Mucosa of descending colon (tissue), 3 donors: ENCODE measurements around the gene ANO7. TPM values are rescaled to one million over a fixed set of nuclear protein-coding genes. Genes with fewer than 3 reads are reported as not detected.

ENCODE experiments used
- ATAC-seq: fragments of 200-7000 bp; cut with Tn5 transposase; one replicate; pipeline ENCODE4 v1.9.1; 2020; ENCODE audit warnings: mild to moderate bottlenecking, moderate library complexity
- DNase-seq, 3 donors: peaks; one replicate each; pipeline ENCODE4 v3.0.0-alpha.2; 2020
- H3K36me3 ChIP-seq: fragments of 200-600 bp; one replicate; pipeline ENCODE4 v1.8.0; 2021; ENCODE audit warnings: low read depth, mild to moderate bottlenecking
- H3K4me1 ChIP-seq: fragments of 200-600 bp; one replicate; pipeline ENCODE4 v1.8.0; 2021; ENCODE audit warnings: low read depth, mild to moderate bottlenecking
- H3K4me3 ChIP-seq: fragments of 200-600 bp; one replicate; pipeline ENCODE4 v1.8.0; 2021; ENCODE audit warnings: mild to moderate bottlenecking
- H3K9me3 ChIP-seq: fragments of 200-600 bp; one replicate; pipeline ENCODE4 v1.8.0; 2021; ENCODE audit warnings: mild to moderate bottlenecking
- intact Hi-C, 2 donors: fragments of 100-400 bp; cut with DNase I in 1 of 2; cut with micrococcal nuclease in 1 of 2; formaldehyde crosslinking; loops; one replicate each; pipeline versions ENCODE4 v1.11.0 to v1.11.1; 2022; cut with DNase I, micrococcal nuclease
- long read RNA-seq, 2 donors: library from polyadenylated mRNA; unstranded; transcript quantifications; one replicate each; pipeline ENCODE4 v2.0.0, GENCODE V29; 2019 to 2021
- total RNA-seq, 3 donors: library from RNA; stranded (reverse); fragmentation: NEBNext Ultra II Directional in 2 of 3; extraction: Animal tissue kit (Norgen Biotek cat#: 25700) in 2 of 3; gene quantifications; one replicate each; pipeline versions ENCODE4 v1.2.1 to v1.2.4, GENCODE V29; 2021 to 2023
- TF ChIP-seq, protein P1 (sequence below): fragments of 200-600 bp; IDR thresholded peaks from one replicate; pipeline ENCODE4 v1.8.0; 2022; ENCODE audit warnings: antibody characterized with exemption, mild to moderate bottlenecking
- donor health status: DM: no; HTN: no; CAD: no; lungs with moderate emphysema.
- donor health status: DM: no; HTN: no; CAD: no.
- donor health status: DM: no; HTN: yes; CAD: no.

The ANO7 gene, protein sequence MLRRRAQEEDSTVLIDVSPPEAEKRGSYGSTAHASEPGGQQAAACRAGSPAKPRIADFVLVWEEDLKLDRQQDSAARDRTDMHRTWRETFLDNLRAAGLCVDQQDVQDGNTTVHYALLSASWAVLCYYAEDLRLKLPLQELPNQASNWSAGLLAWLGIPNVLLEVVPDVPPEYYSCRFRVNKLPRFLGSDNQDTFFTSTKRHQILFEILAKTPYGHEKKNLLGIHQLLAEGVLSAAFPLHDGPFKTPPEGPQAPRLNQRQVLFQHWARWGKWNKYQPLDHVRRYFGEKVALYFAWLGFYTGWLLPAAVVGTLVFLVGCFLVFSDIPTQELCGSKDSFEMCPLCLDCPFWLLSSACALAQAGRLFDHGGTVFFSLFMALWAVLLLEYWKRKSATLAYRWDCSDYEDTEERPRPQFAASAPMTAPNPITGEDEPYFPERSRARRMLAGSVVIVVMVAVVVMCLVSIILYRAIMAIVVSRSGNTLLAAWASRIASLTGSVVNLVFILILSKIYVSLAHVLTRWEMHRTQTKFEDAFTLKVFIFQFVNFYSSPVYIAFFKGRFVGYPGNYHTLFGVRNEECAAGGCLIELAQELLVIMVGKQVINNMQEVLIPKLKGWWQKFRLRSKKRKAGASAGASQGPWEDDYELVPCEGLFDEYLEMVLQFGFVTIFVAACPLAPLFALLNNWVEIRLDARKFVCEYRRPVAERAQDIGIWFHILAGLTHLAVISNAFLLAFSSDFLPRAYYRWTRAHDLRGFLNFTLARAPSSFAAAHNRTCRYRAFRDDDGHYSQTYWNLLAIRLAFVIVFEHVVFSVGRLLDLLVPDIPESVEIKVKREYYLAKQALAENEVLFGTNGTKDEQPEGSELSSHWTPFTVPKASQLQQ
- total RNA-seq = 100 to 1,000 TPM in 1 of 3 donors, 10 to 100 TPM in 2; 33.9 to 106 (median 83.5) TPM
- long read RNA-seq, donor 1, partial matches to known transcripts = 1 of 5 reads
- long read RNA-seq, donor 1, other reads (novel, unspliced or antisense) = 4 of 5 reads
- long read RNA-seq, donor 2, partial matches to known transcripts = 0 of 3 reads
- long read RNA-seq, donor 2, other reads (novel, unspliced or antisense) = 1 of 3 reads

DNA sequence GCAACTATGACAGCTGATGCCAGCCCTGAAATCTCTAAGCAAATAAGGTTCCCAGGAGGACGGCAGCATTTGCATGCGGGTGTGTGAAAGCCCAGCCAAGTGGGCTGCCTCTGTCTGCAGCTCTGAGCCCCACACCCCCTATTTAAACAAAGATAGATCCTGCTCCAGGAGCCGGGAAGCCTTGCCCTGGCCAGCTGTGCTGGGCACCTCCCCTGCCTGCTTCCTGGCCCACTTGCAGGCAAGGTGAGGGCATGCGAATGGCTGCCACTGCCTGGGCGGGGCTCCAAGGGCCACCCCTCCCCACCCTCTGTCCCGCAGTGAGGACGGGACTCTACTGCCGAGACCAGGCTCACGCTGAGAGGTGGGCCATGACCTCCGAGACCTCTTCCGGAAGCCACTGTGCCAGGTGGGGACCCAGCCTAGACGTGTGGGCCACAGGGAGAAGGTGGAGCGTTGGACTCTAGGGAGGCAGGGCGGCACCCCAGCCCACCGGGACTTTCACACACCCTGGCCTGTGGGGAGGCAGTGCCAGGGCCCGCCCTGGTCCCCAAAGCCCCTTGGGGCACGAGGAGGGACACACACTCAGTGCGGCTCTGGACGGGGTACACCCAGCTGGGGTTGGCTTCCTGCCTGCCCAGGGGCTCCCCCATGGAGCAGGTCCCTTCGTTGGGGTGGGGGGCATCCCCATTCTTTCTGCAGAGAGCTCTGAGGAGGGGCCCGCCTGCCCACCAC is at the start of gene ANO7:
Gene ANO7 (plus strand): TSS at position 317 of the 732 bp plus-strand sequence. CDS start 1,387 bp downstream, outside the sequence.
- intact Hi-C loops = no loop called here
- H3K4me3 ChIP-seq = no peak within 1 kb of the TSS
- peaks cover 11% of the 10 kb centered on the region for H3K4me1 ChIP-seq
- ATAC-seq (peak; percentile 83), DNase-seq (peak; percentile 69 to 82 (median 76))
- H3K36me3 ChIP-seq = no peaks in the 10 kb centered on the region
- H3K9me3 ChIP-seq = no peaks in the 10 kb centered on the region
- TF ChIP-seq, protein P1, sequence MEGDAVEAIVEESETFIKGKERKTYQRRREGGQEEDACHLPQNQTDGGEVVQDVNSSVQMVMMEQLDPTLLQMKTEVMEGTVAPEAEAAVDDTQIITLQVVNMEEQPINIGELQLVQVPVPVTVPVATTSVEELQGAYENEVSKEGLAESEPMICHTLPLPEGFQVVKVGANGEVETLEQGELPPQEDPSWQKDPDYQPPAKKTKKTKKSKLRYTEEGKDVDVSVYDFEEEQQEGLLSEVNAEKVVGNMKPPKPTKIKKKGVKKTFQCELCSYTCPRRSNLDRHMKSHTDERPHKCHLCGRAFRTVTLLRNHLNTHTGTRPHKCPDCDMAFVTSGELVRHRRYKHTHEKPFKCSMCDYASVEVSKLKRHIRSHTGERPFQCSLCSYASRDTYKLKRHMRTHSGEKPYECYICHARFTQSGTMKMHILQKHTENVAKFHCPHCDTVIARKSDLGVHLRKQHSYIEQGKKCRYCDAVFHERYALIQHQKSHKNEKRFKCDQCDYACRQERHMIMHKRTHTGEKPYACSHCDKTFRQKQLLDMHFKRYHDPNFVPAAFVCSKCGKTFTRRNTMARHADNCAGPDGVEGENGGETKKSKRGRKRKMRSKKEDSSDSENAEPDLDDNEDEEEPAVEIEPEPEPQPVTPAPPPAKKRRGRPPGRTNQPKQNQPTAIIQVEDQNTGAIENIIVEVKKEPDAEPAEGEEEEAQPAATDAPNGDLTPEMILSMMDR = no peak

DNA sequence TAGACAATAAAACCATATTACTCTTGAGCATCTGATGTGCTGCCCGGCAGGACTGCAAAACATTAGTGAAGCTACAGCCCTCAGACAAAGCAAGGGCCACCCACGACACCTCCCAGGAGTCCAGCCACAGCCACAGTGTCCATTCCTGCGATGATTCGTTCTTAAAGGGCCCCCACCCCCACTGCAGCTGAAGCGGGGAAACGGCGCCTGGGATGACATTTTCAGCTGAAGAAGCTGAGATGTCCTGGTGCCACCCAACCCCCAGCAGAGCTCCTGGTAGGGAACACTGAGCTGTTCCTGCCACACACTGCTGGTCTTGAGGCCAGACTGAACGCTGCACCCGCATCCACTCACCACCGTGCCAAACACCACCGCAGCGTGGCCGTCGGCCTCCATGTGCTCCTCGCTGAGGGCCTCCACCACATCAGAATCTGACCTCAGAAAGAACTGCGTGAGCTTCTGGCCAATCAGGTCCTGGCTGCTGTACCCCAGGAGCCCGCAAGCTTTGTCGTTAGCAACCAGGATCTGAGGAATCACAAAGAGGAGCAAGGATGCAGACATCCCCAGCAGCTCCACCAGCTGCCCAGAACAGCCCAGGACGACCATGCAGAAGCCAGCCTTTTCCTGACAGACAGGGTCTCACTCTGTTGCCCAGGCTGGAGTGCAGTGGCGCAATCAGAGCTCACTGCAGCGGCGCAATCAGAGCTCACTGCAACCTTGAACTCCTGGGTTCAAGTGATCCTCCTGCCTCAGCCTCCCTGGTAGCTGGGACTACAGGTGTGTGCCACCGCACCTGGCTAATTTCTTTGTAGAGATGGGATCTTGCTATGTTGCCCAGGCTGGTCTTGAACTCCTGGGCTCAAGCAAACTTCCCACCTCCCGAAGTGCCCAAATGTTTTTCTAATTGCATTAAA is 48.7 kb upstream of the ANO7 start:
- ATAC-seq (no peak), DNase-seq (no peak)
- no peak overlapping the region for H3K4me3 ChIP-seq
- TF ChIP-seq, protein P1 = no peak
- no peaks in the 10 kb centered on the region for H3K36me3 ChIP-seq
- peaks cover 5% of the 10 kb centered on the region for H3K4me1 ChIP-seq
- intact Hi-C loops = no loop called here
- no peaks in the 10 kb centered on the region for H3K9me3 ChIP-seq

DNA sequence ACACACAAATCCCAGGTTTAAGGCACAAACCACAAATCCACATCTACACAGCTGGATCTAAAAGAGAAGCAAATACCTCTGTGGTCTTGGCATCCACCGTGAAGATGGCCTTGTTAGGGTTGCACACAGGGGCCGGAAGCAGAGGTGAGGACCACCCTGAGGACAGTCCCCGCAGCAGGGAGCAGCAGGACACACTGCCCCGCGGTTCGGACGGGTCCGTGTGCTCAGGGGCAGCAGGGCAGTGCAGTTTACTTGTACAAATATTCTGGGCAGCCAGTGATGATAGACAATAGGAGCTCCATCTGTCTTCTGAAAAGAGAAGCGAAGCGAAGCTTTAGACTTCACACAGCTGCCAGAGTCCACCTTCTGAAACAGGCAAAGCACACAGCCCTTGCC is 48.0 kb upstream of the ANO7 start:
- no peak overlapping the region for H3K4me3 ChIP-seq
- DNase-seq = no peak
- TF ChIP-seq, protein P1 = no peak
- peaks cover 5% of the 10 kb centered on the region for H3K4me1 ChIP-seq
- intact Hi-C loops = no loop called here
- H3K9me3 ChIP-seq = no peaks in the 10 kb centered on the region
- no peak for ATAC-seq
- no peaks in the 10 kb centered on the region for H3K36me3 ChIP-seq

DNA sequence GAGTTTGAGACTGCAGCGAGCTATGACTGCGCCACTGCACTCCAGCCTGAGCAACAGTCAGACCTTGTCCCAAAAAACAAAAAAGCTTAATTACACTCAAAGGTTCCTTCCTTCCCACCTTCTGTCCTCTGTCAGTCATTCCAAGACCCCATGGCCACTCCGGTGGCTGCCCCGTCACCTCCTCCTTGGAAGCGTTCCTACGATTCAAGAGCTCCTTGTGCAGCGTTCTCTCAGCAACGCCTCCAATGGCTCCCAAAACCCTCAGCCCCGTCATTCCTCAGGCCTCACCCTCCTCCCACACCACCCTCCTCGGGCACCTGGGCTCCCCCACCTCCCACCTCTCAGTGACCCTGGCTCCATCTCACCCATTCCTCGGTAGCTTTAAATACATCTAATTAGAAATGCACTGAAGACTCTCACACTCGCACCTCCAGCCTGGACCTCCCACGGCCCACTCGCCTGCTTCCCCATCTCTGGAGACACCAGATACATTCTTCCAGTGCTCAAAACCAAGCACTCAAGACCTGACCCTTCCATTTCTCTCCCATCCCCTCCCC is 47.2 kb upstream of the ANO7 start:
- ATAC-seq (no peak), DNase-seq (no peak)
- Histone ChIP-seq H3K9me3 (no peaks in the 10 kb centered on the region), H3K4me3 (no peak overlapping the region), H3K4me1 (no peaks in the 10 kb centered on the region), H3K36me3 (no peaks in the 10 kb centered on the region)
- TF ChIP-seq, protein P1 = no peak
- intact Hi-C loops = no loop called here
